Measurements from ENCODE around the gene CTNND1.

CTNND1 gene

GRCh38 chr11:57732661-57733060, 28.9 kb upstream of the CTNND1 start:
- no peak for DNase-seq (ENCODE audit: low read depth, low spot score)
- Histone ChIP-seq H3K4me3 (no peak overlapping the region), H3K9ac (ENCODE audit: insufficient read length) (no peak overlapping the region), H3K36me3 (ENCODE audit: insufficient read depth, low read length) (peaks cover 21% of the 10 kb centered on the region), H3K9me3 (ENCODE audit: low read depth, low read length) (no peaks in the 10 kb centered on the region), H3K27ac (no peak overlapping the region)
- no peak for TF ChIP-seq EZH2 (IDR thresholded peaks at IDR 0.05)
- TF ChIP-seq FOXP2 (optimal IDR thresholded peaks at IDR 0.05; ENCODE audit: control extremely low read depth, extremely low read length, insufficient read depth), result no peak
- no peak for TF ChIP-seq POLR2AphosphoS5 (IDR thresholded peaks at IDR 0.05; ENCODE audit: borderline replicate concordance, low read depth, low read length)

GRCh38 chr11:57735619-57736298, 25.8 kb upstream of the CTNND1 start:
- Histone ChIP-seq H3K27ac (peak overlapping the region; percentile 26; the same call in 1 of the 2 replicates), H3K9me3 (ENCODE audit: low read depth, low read length) (no peaks in the 10 kb centered on the region), H3K4me3 (no peak overlapping the region), H3K9ac (ENCODE audit: insufficient read length) (no peak overlapping the region), H3K36me3 (ENCODE audit: insufficient read depth, low read length) (peaks cover 35% of the 10 kb centered on the region)
- TF ChIP-seq EZH2 (IDR thresholded peaks at IDR 0.05) (no peak), FOXP2 (optimal IDR thresholded peaks at IDR 0.05; ENCODE audit: control extremely low read depth, extremely low read length, insufficient read depth) (no peak), POLR2AphosphoS5 (IDR thresholded peaks at IDR 0.05; ENCODE audit: borderline replicate concordance, low read depth, low read length) (no peak)
- no peak for DNase-seq (ENCODE audit: low read depth, low spot score)

- H3K4me3 ChIP-seq, result peak within 1 kb of the TSS; percentile 84
- TF ChIP-seq POLR2AphosphoS5 (IDR thresholded peaks at IDR 0.05; ENCODE audit: borderline replicate concordance, low read depth, low read length), result peak; percentile 97
- no peak for TF ChIP-seq EZH2 (IDR thresholded peaks at IDR 0.05)
- peak; percentile 90 for TF ChIP-seq FOXP2 (optimal IDR thresholded peaks at IDR 0.05; ENCODE audit: control extremely low read depth, extremely low read length, insufficient read depth)
- H3K9me3 ChIP-seq (ENCODE audit: low read depth, low read length), result no peaks in the 10 kb centered on the region
- peaks cover 47% of the 10 kb centered on the region for H3K36me3 ChIP-seq (ENCODE audit: insufficient read depth, low read length)
- peak within 1 kb of the TSS; percentile 94 for H3K9ac ChIP-seq (ENCODE audit: insufficient read length)
- peak within 1 kb of the TSS; percentile 87 for H3K27ac ChIP-seq
- DNase-seq (ENCODE audit: low read depth, low spot score), result peak; percentile 94
These were observed 20.2 kb upstream of the CTNND1 start, which contains the start of gene SELENOH for GRCh38 chr11:57741132-57742086. Gene SELENOH, plus strand, starts transcription at chr11:57741491. Its CDS starts 105 bp downstream, at chr11:57741596.

- H3K9ac ChIP-seq (ENCODE audit: insufficient read length), result peak overlapping the region; percentile 94
- H3K4me3 ChIP-seq, result peak overlapping the region; percentile 84
- no peak for DNase-seq (ENCODE audit: low read depth, low spot score)
- H3K27ac ChIP-seq, result peak overlapping the region; percentile 77
- peaks cover 47% of the 10 kb centered on the region for H3K36me3 ChIP-seq (ENCODE audit: insufficient read depth, low read length)
- TF ChIP-seq FOXP2 (optimal IDR thresholded peaks at IDR 0.05; ENCODE audit: control extremely low read depth, extremely low read length, insufficient read depth), result no peak
- no peak for TF ChIP-seq POLR2AphosphoS5 (IDR thresholded peaks at IDR 0.05; ENCODE audit: borderline replicate concordance, low read depth, low read length)
- no peak for TF ChIP-seq EZH2 (IDR thresholded peaks at IDR 0.05)
- H3K9me3 ChIP-seq (ENCODE audit: low read depth, low read length), result no peaks in the 10 kb centered on the region
These were observed 19.5 kb upstream of the CTNND1 start for GRCh38 chr11:57742087-57742452.

GRCh38 chr11:57744357-57744756, 17.2 kb upstream of the CTNND1 start:
- no peak for DNase-seq (ENCODE audit: low read depth, low spot score)
- Histone ChIP-seq H3K36me3 (ENCODE audit: insufficient read depth, low read length) (peaks cover 29% of the 10 kb centered on the region), H3K27ac (no peak overlapping the region), H3K9ac (ENCODE audit: insufficient read length) (no peak overlapping the region), H3K9me3 (ENCODE audit: low read depth, low read length) (no peaks in the 10 kb centered on the region), H3K4me3 (no peak overlapping the region)
- no peak for TF ChIP-seq EZH2 (IDR thresholded peaks at IDR 0.05)
- TF ChIP-seq POLR2AphosphoS5 (IDR thresholded peaks at IDR 0.05; ENCODE audit: borderline replicate concordance, low read depth, low read length), result 0 out of 2 replicates have a peak, but pooled peaks have one; percentile 12

GRCh38 chr11:57745206-57745605, 16.4 kb upstream of the CTNND1 start:
- Histone ChIP-seq H3K36me3 (ENCODE audit: insufficient read depth, low read length) (peaks cover 29% of the 10 kb centered on the region), H3K9me3 (ENCODE audit: low read depth, low read length) (no peaks in the 10 kb centered on the region), H3K27ac (no peak overlapping the region), H3K9ac (ENCODE audit: insufficient read length) (no peak overlapping the region), H3K4me3 (no peak overlapping the region)
- TF ChIP-seq EZH2 (IDR thresholded peaks at IDR 0.05), result no peak
- TF ChIP-seq FOXP2 (optimal IDR thresholded peaks at IDR 0.05; ENCODE audit: control extremely low read depth, extremely low read length, insufficient read depth), result no peak
- no peak for TF ChIP-seq POLR2AphosphoS5 (IDR thresholded peaks at IDR 0.05; ENCODE audit: borderline replicate concordance, low read depth, low read length)
- DNase-seq (ENCODE audit: low read depth, low spot score), result no peak

- no peak for DNase-seq (ENCODE audit: low read depth, low spot score)
- no peak overlapping the region for H3K9ac ChIP-seq (ENCODE audit: insufficient read length)
- no peak overlapping the region for H3K27ac ChIP-seq
- H3K4me3 ChIP-seq, result no peak overlapping the region
- no peak for TF ChIP-seq FOXP2 (optimal IDR thresholded peaks at IDR 0.05; ENCODE audit: control extremely low read depth, extremely low read length, insufficient read depth)
- TF ChIP-seq EZH2 (IDR thresholded peaks at IDR 0.05), result no peak
- TF ChIP-seq POLR2AphosphoS5 (IDR thresholded peaks at IDR 0.05; ENCODE audit: borderline replicate concordance, low read depth, low read length), result no peak
- H3K36me3 ChIP-seq (ENCODE audit: insufficient read depth, low read length), result peaks cover 29% of the 10 kb centered on the region
- H3K9me3 ChIP-seq (ENCODE audit: low read depth, low read length), result no peaks in the 10 kb centered on the region
These were observed 14.7 kb upstream of the CTNND1 start for GRCh38 chr11:57746920-57747319.

- H3K36me3 ChIP-seq (ENCODE audit: insufficient read depth, low read length), result no peaks in the 10 kb centered on the region
- no peaks in the 10 kb centered on the region for H3K9me3 ChIP-seq (ENCODE audit: low read depth, low read length)
- no peak for DNase-seq (ENCODE audit: low read depth, low spot score)
- no peak overlapping the region for H3K4me3 ChIP-seq
- TF ChIP-seq EZH2 (IDR thresholded peaks at IDR 0.05), result no peak
- no peak overlapping the region for H3K9ac ChIP-seq (ENCODE audit: insufficient read length)
- H3K27ac ChIP-seq, result 0 out of 2 replicates have a peak overlapping the region, but pooled peaks have one; percentile 25
These were observed 10.4 kb upstream of the CTNND1 start for GRCh38 chr11:57751176-57751575.
